Measurements from ENCODE around the gene TP53I3. TPM values are rescaled to one million over a fixed set of nuclear protein-coding genes. Genes with fewer than 3 reads are reported as not detected.
"Not testable (repeated sequence)": the region's sequence is repeated elsewhere in the genome, so short reads cannot be mapped to it uniquely, and the experiment has no call there.

TP53I3 gene
- polyA plus RNA-seq (ENCODE audit: insufficient read length in 4 of 4): 10 to 100 TPM; 44.2 to 58.9 (median 48.1) TPM

DNA sequence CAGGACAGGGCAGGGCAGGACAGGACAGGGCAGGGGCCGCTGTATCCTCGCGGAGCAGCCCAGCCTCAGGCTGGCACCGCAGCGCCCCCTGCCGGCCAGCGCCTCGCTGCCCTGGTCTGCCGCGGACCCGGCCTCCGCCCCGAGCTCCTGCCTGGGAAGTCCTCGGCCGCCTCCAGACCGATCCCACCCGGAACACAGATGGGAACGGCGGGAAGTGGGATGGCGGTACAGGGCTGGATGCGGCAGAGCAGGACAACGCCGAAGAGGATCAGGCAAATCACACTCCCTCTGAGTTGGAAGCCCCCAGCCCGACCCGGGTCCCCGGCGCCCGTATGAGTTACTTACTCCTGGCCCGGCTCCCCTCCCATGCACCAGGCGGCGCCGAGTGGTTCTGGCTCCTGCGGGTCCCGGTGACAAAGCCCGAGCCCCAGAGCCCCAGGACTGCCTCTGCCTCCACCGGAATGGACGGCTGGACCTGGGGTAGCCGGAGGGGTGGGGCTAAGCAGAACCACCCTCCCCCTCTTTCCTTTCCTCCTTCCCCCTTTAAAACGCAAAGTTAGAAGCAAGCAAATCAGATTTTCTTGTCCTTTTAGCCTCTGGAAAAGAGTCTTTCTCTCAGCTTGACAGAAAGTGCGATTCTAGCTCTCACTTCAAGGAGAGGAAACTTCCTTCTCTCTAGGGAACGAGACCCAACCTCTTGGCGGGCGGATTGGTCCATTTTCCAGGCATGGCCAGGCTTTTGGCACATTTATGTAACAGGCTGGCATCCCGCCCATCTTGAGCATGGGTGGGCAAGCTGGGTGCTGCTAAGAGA lies at the start of gene TP53I3:
Gene TP53I3 (minus strand): TSS at position 449 of the 814 bp plus-strand sequence. CDS start 508 bp downstream, outside the sequence.
- peak; percentile 84 to 87 (median 85) for DNase-seq (ENCODE audit: low read depth in 4 of 4, low spot score in 2 of 4)

DNA sequence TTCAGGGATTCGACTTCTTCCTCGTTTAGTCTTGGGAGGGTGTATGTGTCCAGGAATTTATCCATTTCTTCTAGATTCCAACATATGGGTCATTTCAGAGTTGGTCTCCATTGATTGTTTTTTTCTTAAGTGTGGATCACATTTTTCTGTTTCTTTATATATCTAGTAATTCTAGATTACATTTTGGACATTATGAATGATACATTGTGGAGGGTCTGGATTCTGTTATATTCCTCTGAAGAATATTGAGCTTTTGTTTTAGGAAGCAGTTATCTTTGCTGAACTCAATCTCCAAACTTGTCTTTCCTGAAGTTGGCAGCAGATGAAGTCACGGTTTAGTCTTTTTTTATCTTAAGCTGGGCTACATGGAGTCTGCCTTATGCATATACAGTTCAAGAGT lies 47.9 kb upstream of the TP53I3 start:
- DNase-seq (ENCODE audit: low read depth in 4 of 4, low spot score in 2 of 4): no peak

DNA sequence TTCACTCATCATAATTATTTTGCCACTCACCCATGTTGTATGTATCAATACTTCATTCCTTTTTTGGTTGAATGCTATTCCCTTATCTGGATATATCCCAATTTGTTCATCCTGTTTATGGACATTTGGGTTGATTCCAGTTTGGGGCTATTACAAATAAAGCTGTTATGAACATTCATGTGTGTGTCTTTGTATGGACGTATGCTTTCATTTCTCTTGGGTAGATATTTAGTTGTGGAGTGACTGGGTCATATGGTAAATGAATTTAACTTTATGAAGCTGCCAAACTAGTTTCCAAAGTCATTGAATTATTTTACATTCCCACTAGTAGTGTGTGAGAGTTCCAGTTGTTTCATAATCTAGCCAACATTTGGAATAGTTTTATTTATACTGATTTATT lies 41.3 kb upstream of the TP53I3 start:
- DNase-seq (ENCODE audit: low read depth in 4 of 4, low spot score in 2 of 4): no peak

DNA sequence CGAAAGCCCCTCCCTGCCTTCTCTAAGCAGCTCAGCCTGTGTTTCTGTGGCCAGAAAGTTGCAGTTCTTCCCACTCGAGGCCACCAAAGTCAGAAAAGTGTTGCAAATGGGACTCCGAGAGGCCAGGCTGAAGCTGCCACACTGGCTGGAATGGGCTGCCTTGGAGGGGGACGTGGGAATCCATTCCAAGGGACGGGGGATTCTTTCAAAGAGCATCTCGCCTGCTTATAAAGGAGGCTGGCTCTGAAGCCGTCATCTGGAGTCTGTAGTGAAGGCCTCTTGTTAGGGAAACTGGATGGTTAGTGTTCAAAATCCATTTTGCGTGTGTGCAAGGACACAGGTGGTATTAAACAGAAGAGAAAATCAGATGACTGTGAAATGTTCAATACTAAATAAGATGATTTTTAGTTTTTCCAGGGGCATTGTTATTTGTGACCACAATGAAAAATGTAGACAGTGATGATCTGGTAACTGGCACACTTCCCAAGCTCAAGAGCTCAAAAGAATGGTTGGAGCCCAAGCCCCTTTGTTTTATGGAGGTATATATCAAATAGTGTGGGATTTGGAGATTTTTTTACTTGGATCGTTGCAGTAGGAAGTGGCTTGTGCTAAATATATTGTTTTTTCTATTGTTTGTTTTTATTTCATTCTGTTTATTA lies 39.4 kb upstream of the TP53I3 start:
- peak in 2 of 4 donors; percentile 44 to 63 for DNase-seq (ENCODE audit: low read depth in 4 of 4, low spot score in 2 of 4)

- peak; percentile 41 to 79 (median 72) for DNase-seq (ENCODE audit: low read depth in 4 of 4, low spot score in 2 of 4)
Measured at GRCh38 chr2:24123195-24123921, 38.7 kb upstream of the TP53I3 start, which contains the start of the genes FAM228B and PFN4. FAM228B (plus strand) TSS chr2:24123469; CDS start chr2:24124362, 893 bp downstream. PFN4 (minus strand) TSS chr2:24123334; CDS start chr2:24122535, 799 bp downstream.

DNA sequence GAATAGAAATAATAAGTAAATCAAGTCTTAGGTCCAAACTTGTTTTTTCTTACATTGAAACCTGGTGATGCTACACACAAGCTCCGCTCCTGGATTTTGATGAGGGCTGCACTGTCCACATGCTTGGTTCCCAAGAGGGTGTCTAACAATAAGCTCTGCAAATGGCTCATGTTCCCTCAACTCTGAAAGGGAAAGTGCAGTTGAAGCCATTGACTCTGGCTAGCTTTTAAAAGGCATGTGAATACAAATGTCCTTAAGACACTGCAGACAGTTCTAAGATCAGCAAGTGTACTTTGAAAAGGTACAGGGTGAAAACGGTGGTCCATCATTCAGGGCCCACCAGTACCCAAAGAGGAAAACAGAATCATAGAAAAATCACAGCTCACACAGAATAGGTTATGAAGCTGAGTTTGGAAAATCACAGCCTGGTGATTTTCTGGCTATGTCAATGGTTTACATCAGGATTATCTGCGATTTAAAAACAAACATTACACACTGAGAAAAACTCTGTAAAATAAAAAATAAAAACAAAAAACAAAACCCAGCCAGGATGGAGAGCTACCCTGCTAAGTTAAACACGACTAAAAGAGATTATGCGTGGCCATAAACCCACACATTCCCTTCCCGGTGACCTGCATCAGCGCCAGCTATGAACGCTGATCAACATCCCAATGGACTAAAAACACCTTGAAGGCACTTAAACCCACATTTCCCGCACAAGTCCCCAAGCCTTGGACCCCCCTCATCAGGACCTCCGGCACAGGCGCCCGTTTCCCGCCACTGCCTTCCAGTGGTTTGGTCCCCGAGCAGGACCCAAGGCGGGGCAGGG lies 37.9 kb upstream of the TP53I3 start:
- peak in 1 of 4 donors; percentile 31 for DNase-seq (ENCODE audit: low read depth in 4 of 4, low spot score in 2 of 4)

GRCh38 chr2:24121469-24121868 lies 36.8 kb upstream of the TP53I3 start:
- DNase-seq (ENCODE audit: low read depth in 4 of 4, low spot score in 2 of 4): no peak

DNA sequence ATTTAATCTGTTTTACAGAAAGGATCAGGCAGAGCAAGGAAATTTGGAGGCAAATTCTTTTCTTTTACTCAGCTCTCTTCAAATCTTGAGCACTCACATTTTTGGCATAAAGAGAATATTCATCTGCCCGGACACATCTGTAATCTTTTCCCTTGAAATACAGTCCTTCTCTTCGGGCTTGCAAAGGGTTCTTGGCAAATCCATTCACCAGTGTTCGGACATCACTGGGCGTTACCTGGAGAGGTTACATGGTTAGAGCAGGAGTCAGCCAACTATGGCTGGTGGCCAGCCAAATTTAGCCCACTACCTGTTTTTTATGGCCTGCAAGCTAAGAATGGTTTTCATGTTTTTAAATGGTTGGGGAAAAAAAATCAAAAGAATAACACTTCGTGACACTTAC lies 36.4 kb upstream of the TP53I3 start:
- DNase-seq (ENCODE audit: low read depth in 4 of 4, low spot score in 2 of 4): no peak

DNA sequence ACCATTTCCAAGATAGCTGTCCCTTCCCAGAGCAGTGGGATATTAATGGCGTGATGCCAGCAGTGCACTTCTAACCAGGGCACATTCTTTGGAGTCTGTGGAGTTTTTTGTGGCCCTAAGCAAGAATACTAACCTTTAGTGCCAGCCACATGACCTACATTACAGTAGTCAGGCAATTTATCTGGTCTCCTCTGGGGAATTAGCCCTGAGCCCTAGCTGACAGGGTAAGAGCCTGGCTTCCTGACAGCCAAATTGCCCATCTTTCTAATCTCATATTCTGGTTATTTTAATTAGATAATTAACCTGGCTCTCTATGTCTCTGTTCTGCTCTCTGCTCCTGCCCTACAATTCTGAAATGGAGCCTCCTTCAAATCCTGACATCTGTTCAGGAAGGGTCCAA lies 33.3 kb upstream of the TP53I3 start:
- DNase-seq (ENCODE audit: low read depth in 4 of 4, low spot score in 2 of 4): no peak

- DNase-seq (ENCODE audit: low read depth in 4 of 4, low spot score in 2 of 4): no peak
Measured at GRCh38 chr2:24115057-24115456, 30.4 kb upstream of the TP53I3 start.

- no peak for DNase-seq (ENCODE audit: low read depth in 4 of 4, low spot score in 2 of 4)
Measured at GRCh38 chr2:24111407-24111901, 26.8 kb upstream of the TP53I3 start.

GRCh38 chr2:24110660-24111303 lies 26.1 kb upstream of the TP53I3 start:
- no peak for DNase-seq (ENCODE audit: low read depth in 4 of 4, low spot score in 2 of 4)

- not testable (repeated sequence) for DNase-seq (ENCODE audit: low read depth in 4 of 4, low spot score in 2 of 4)
Measured at GRCh38 chr2:24109431-24109830, 24.8 kb upstream of the TP53I3 start.

- no peak for DNase-seq (ENCODE audit: low read depth in 4 of 4, low spot score in 2 of 4)
Measured at GRCh38 chr2:24107336-24107735, 22.7 kb upstream of the TP53I3 start.

- no peak for DNase-seq (ENCODE audit: low read depth in 4 of 4, low spot score in 2 of 4)
Measured at GRCh38 chr2:24106786-24107185, 22.2 kb upstream of the TP53I3 start.

DNA sequence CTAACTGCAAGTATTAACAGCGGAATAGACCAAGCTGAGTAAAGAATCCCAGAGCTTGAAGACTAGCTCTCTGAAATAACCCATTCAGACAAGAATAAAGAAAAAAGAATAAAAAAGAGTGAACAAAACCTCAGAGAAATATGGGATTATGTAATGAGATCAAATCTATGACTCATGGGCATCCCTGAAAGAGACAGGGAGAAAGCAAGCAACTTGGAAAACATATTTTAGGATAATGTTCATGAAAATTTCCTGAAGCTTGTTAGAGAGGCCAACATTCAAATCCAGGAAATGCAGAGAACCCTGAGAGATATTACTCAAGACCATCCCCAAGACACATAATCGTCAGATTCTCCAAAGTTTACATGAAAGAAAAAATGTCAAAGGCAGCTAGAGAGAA lies 21.2 kb upstream of the TP53I3 start:
- no peak for DNase-seq (ENCODE audit: low read depth in 4 of 4, low spot score in 2 of 4)

- DNase-seq (ENCODE audit: low read depth in 4 of 4, low spot score in 2 of 4): no peak
Measured at GRCh38 chr2:24104906-24105305, 20.3 kb upstream of the TP53I3 start.

DNA sequence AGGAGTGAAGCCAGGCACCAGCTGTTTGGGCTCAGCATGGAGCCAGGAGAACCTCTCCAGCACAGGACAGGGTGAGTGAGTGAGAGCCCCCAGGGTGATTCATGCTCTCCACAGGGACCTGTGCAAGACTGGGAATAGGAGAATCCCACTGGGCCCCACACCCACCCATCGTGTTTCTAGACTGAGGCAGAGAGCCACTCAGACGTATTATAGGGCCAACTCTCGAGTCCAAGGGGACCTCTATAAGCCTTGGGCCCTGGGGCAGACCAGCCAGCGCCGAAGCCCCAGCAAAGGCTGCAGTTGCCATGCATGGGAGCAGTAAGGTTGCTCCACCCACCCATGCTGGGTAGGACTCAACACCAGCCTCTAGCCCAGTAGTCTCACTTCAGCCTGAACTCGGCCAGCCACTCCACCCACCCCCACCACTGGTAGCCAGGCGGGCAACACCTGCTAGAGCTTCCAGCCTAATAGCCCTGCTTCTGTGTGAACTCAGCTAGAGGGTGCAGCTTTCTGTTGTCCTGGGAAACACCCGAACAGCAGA lies 19.5 kb upstream of the TP53I3 start:
- no peak for DNase-seq (ENCODE audit: low read depth in 4 of 4, low spot score in 2 of 4)

GRCh38 chr2:24102677-24103076 lies 18.0 kb upstream of the TP53I3 start:
- no peak for DNase-seq (ENCODE audit: low read depth in 4 of 4, low spot score in 2 of 4)

Measured in left renal cortex interstitium (tissue), 4 donors.